Measurements from ENCODE around the gene PODN. TPM values are rescaled to one million over a fixed set of nuclear protein-coding genes. Genes with fewer than 3 reads are reported as not detected.

The PODN gene, protein sequence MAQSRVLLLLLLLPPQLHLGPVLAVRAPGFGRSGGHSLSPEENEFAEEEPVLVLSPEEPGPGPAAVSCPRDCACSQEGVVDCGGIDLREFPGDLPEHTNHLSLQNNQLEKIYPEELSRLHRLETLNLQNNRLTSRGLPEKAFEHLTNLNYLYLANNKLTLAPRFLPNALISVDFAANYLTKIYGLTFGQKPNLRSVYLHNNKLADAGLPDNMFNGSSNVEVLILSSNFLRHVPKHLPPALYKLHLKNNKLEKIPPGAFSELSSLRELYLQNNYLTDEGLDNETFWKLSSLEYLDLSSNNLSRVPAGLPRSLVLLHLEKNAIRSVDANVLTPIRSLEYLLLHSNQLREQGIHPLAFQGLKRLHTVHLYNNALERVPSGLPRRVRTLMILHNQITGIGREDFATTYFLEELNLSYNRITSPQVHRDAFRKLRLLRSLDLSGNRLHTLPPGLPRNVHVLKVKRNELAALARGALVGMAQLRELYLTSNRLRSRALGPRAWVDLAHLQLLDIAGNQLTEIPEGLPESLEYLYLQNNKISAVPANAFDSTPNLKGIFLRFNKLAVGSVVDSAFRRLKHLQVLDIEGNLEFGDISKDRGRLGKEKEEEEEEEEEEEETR
- total RNA-seq: 100 to 1,000 TPM in 1 of 2 donors, 10 to 100 TPM in 1; 35.8 to 123 TPM

DNA sequence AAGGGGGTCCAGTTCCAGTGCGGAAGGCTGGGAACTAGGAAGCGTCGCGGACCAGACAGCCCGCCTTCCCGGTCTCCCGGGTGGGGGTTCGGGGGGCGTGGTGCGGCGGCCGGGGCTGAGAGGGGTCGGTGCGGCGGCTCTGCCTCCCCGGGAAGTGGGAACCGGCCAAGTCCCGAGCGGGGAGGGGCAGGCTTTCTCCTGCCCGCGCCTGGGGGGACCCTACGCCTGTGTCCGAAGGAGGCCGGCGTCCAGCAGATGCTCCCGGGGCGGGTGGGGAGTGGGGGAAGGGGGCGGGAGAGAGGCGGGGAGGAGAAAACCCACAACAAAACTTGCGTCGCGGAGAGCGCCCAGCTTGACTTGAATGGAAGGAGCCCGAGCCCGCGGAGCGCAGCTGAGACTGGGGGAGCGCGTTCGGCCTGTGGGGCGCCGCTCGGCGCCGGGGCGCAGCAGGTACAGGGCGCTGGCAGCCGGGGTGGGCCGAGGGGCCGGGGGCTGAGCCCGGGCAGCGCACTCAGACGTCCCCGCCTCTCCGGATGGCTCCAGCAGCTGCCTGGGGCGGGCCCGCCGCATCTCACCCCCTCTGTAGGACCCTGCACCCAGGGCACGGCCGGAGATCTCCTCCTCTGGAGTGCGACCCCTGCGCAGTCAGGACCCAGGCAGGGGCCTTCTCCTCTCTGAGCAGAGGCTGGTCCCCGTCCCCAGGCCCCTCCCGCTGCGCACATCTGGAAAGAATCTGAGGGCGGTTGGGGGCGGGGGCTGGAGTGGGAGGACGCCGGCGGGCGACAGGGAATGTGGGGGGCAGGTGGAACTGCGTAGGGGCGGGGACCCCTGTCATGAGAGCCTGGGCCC lies at the start of gene PODN:
Gene PODN, plus strand, starts transcription at position 355 of the 849 bp plus-strand sequence. CDS start 7,643 bp downstream, outside the sequence.
- Histone ChIP-seq H3K9me3 (no peaks in the 10 kb centered on the region), H3K36me3 (replicated peaks in 1 of 2; ENCODE audit: insufficient read depth in 1 of 2, low read depth in 2 of 2) (no peaks in the 10 kb centered on the region), H3K4me3 (peak within 1 kb of the TSS in 1 of 2 donors; percentile 4), H3K27me3 (peaks cover 0 to 21% of the 10 kb centered on the region in 2 donors), H3K27ac (no peak within 1 kb of the TSS), H3K4me1 (peaks cover 18% of the 10 kb centered on the region)
- ATAC-seq: peak; percentile 36
- DNase-seq: peak in 1 of 4 donors; percentile 34
- no peak for TF ChIP-seq POLR2A (IDR thresholded peaks at IDR 0.05)
- TF ChIP-seq, protein P1, sequence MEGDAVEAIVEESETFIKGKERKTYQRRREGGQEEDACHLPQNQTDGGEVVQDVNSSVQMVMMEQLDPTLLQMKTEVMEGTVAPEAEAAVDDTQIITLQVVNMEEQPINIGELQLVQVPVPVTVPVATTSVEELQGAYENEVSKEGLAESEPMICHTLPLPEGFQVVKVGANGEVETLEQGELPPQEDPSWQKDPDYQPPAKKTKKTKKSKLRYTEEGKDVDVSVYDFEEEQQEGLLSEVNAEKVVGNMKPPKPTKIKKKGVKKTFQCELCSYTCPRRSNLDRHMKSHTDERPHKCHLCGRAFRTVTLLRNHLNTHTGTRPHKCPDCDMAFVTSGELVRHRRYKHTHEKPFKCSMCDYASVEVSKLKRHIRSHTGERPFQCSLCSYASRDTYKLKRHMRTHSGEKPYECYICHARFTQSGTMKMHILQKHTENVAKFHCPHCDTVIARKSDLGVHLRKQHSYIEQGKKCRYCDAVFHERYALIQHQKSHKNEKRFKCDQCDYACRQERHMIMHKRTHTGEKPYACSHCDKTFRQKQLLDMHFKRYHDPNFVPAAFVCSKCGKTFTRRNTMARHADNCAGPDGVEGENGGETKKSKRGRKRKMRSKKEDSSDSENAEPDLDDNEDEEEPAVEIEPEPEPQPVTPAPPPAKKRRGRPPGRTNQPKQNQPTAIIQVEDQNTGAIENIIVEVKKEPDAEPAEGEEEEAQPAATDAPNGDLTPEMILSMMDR (IDR thresholded peaks at IDR 0.05): no peak
- intact Hi-C loops (cut with DNase I): no loop called here
- WGBS, 2 donors: 1% methylated on average over 21 to 62 of the region's 73 CpGs

DNA sequence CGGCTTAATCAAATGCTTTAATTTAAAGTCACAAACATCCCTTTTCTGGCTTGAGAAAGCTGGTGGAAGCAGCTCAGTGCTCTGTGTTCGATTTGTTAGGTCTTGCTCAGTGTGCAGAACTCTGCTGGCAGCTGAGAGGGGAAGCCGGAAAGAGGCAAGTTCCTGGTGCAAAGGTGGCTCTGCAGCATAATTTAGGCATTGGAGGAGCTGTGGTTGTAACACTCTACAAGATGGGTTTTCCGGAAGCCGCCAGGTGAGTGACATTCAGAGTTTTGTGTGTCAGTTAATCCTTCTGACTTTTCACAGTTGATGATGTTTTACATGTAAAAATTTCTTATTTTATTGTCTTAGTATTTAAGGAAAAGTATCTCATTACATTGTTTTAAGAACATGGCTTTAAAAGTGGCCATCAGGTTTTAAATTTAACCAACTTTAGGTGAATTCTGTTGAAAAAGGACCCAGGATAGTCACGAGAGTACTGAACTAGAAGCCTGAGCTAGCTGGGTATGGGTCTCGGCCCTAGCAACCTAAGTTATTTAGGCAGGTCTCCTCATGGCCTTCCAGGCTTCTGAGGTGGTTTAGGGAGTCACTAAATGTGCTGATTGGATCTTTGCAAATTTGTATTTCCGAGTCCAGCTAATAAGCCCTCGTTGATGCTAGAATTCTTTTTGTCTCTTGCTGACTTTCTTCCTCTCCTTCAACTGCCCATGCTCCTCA lies 47.1 kb upstream of the PODN start:
- peak; percentile 78 to 90 (median 88) for DNase-seq
- peak overlapping the region in 1 of 2 donors; percentile 42 for H3K4me3 ChIP-seq
- WGBS, 2 donors: 1% methylated on average over 9 of the region's 9 CpGs
- TF ChIP-seq POLR2A (IDR thresholded peaks at IDR 0.05): peak in 2 of 3 donors; percentile 42 to 44
- TF ChIP-seq, protein P1 (IDR thresholded peaks at IDR 0.05): peak in 2 of 7 experiments; percentile 14 to 23
- peaks cover 17% of the 10 kb centered on the region for H3K4me1 ChIP-seq
- intact Hi-C loops (cut with DNase I): loop anchor here (10.0 kb wide), 1 partner anchor 170 kb away; no protein-coding TSS in a partner anchor
- no peaks in the 10 kb centered on the region for H3K36me3 ChIP-seq (replicated peaks in 1 of 2; ENCODE audit: insufficient read depth in 1 of 2, low read depth in 2 of 2)
- H3K9me3 ChIP-seq: no peaks in the 10 kb centered on the region
- peak overlapping the region in 3 of 4 donors; percentile 20 to 66 (median 25) for H3K27ac ChIP-seq
- no peaks in the 10 kb centered on the region for H3K27me3 ChIP-seq
- peak; percentile 98 for ATAC-seq

DNA sequence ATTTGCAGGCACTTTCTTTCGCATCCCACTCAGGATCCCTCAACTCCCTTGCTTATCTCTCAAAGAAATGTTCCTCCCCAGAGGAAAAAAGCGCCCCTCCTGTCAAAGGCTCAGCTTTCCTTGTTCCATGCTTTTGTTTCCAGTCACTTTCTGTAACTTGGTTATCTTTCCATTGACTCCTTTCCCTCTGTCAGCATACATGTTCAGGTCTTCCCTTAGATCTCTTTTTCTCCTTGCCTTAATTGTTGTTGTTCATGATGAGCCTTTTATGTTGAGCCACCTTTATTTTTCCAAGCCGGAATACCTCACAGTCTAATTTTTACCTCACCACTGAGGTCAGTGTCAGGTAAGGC lies 46.5 kb upstream of the PODN start:
- Histone ChIP-seq H3K9me3 (no peaks in the 10 kb centered on the region), H3K36me3 (replicated peaks in 1 of 2; ENCODE audit: insufficient read depth in 1 of 2, low read depth in 2 of 2) (no peaks in the 10 kb centered on the region), H3K4me1 (peaks cover 17% of the 10 kb centered on the region), H3K4me3 (peak overlapping the region in 1 of 2 donors; percentile 42), H3K27me3 (no peaks in the 10 kb centered on the region), H3K27ac (peak overlapping the region in 1 of 4 donors; percentile 66)
- DNase-seq: no peak
- intact Hi-C loops (cut with DNase I): loop anchor here (10.0 kb wide), 1 partner anchor 169 kb away; no protein-coding TSS in a partner anchor
- 9 to 10% methylated on average over 3 of the region's 3 CpGs for WGBS, 2 donors
- ATAC-seq: no peak
- TF ChIP-seq, protein P1 (IDR thresholded peaks at IDR 0.05): no peak
- no peak for TF ChIP-seq POLR2A (IDR thresholded peaks at IDR 0.05)

DNA sequence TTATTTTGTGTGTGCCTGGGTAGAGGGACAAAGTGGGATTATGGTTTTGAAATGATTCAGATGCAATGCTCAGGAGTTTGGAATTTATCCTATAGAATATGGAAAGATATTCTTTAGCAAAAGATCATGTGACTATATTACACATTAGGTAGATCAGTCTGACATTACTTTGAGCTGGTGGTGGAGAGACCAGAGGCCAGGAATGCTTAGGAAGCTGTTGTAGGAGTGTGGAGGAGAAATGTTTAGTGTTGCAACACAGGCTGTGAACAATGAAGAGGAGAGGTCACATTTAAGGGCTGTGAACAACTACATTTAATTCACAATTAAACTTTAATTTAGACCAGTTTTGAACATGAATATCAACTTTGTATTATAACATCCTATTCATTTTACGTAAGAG lies 45.3 kb upstream of the PODN start:
- H3K4me1 ChIP-seq: peaks cover 17% of the 10 kb centered on the region
- 88 to 100% methylated on average over 1 of the region's 1 CpG for WGBS, 2 donors
- no peak overlapping the region for H3K4me3 ChIP-seq
- no peaks in the 10 kb centered on the region for H3K9me3 ChIP-seq
- DNase-seq: no peak
- intact Hi-C loops (cut with DNase I): loop anchor here (10.0 kb wide), 1 partner anchor 168 kb away; no protein-coding TSS in a partner anchor
- no peaks in the 10 kb centered on the region for H3K27me3 ChIP-seq
- no peaks in the 10 kb centered on the region for H3K36me3 ChIP-seq (replicated peaks in 1 of 2; ENCODE audit: insufficient read depth in 1 of 2, low read depth in 2 of 2)
- no peak overlapping the region for H3K27ac ChIP-seq
- TF ChIP-seq, protein P1 (IDR thresholded peaks at IDR 0.05): no peak
- no peak for TF ChIP-seq POLR2A (IDR thresholded peaks at IDR 0.05)
- ATAC-seq: no peak

All from body of pancreas (tissue), 4 donors.